Suprapubic skin (tissue), 4 donors: ENCODE data around the gene NABP2.
"Not testable (repeated sequence)": the region's sequence is repeated elsewhere in the genome, so short reads cannot be mapped to it uniquely, and the experiment has no call there.

Experiments
- EP300 ChIP-seq: sonication (generic); formaldehyde crosslinking; IDR thresholded peaks from one replicate; pipeline ENCODE4 v1.6.1; 2017; ENCODE audit warnings: antibody characterized with exemption
- POLR2A ChIP-seq, 2 donors: fragments of 450-650 bp; IDR thresholded peaks; one replicate each; pipeline ENCODE4 v1.6.1; 2017; ENCODE audit warnings: antibody characterized with exemption in 2 of 2, mild to moderate bottlenecking in 2 of 2, moderate library complexity in 2 of 2
- POLR2AphosphoS5 ChIP-seq, 3 donors: sonication (generic); formaldehyde crosslinking; IDR thresholded peaks; one replicate each; pipeline ENCODE4 v1.6.1; 2017; ENCODE audit warnings: antibody characterized with exemption in 3 of 3
- TF ChIP-seq, protein P1 (sequence below), 2 donors: fragments of 200-600 bp in 1 of 2; fragments of 450-650 bp in 1 of 2; sonication (generic) in 1 of 2; IDR thresholded peaks; one replicate each; pipeline ENCODE4 v1.5.1; 2016 to 2019; ENCODE audit warnings: antibody characterized with exemption in 2 of 2, mild to moderate bottlenecking in 1 of 2, moderate library complexity in 1 of 2

GRCh38 chr12:56262955-56263354 lies 38.8 kb downstream of the NABP2 start:
- TF ChIP-seq POLR2A (IDR thresholded peaks at IDR 0.05); EP300; POLR2AphosphoS5 (IDR thresholded peaks at IDR 0.05): not testable (repeated sequence)
- TF ChIP-seq, protein P1, sequence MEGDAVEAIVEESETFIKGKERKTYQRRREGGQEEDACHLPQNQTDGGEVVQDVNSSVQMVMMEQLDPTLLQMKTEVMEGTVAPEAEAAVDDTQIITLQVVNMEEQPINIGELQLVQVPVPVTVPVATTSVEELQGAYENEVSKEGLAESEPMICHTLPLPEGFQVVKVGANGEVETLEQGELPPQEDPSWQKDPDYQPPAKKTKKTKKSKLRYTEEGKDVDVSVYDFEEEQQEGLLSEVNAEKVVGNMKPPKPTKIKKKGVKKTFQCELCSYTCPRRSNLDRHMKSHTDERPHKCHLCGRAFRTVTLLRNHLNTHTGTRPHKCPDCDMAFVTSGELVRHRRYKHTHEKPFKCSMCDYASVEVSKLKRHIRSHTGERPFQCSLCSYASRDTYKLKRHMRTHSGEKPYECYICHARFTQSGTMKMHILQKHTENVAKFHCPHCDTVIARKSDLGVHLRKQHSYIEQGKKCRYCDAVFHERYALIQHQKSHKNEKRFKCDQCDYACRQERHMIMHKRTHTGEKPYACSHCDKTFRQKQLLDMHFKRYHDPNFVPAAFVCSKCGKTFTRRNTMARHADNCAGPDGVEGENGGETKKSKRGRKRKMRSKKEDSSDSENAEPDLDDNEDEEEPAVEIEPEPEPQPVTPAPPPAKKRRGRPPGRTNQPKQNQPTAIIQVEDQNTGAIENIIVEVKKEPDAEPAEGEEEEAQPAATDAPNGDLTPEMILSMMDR (IDR thresholded peaks at IDR 0.05): not testable (repeated sequence)
